ENCODE results near the gene TBC1D9B. TPM values are rescaled to one million over a fixed set of nuclear protein-coding genes. Genes with fewer than 3 reads are reported as not detected.

TBC1D9B gene
- total and polyA plus RNA-seq, 2 experiments from 2014 or later, result 55.7 to 78.8 TPM

GRCh38 chr5:179913461-179913860 lies 5.8 kb upstream of the TBC1D9B start:
- Histone ChIP-seq H3K4me3 (no peak overlapping the region), H3K9ac (no peak overlapping the region), H2AFZ (peak overlapping the region; percentile 89; the same call in 1 of the 2 replicates), H3K36me3 (ENCODE audit: low read depth) (no peaks in the 10 kb centered on the region), H3K9me2 (ENCODE audit: insufficient read depth) (no peaks in the 10 kb centered on the region), H4K20me1 (ENCODE audit: insufficient read depth) (no peaks in the 10 kb centered on the region), H3K4me1 (ENCODE audit: insufficient read depth) (peaks cover 10% of the 10 kb centered on the region), H3F3A (ENCODE audit: insufficient read depth) (no peaks in the 10 kb centered on the region), H3K27me3 (replicated peaks; ENCODE audit: insufficient read depth) (no peaks in the 10 kb centered on the region), H3K79me2 (ENCODE audit: insufficient read depth) (peaks cover 3% of the 10 kb centered on the region; the same call in 1 of the 2 replicates), H3K9me3 (ENCODE audit: low read depth) (no peaks in the 10 kb centered on the region), H3K27ac (no peak overlapping the region), H3K4me2 (ENCODE audit: unreplicated experiment) (no peak overlapping the region)
- TF ChIP-seq EZH2phosphoT487 (IDR thresholded peaks at IDR 0.05; ENCODE audit: insufficient read depth, low read depth) (no peak), EZH2 (IDR thresholded peaks at IDR 0.05; ENCODE audit: insufficient read depth, poor library complexity, severe bottlenecking) (no peak)
- DNase-seq, result no peak
- WGBS, 2 experiments (ENCODE audit: low coverage in 1 of 2, low lambda C conversion rate in 2 of 2, missing lambda C conversion rate in 2 of 2), result 90 to 93% methylated on average over 9 of the region's 9 CpGs
- in situ Hi-C loops (cut with MboI), result no loop called here

- no peak overlapping the region for H2AFZ ChIP-seq
- H3F3A ChIP-seq (ENCODE audit: insufficient read depth), result no peaks in the 10 kb centered on the region
- no peak overlapping the region for H3K9ac ChIP-seq
- H3K4me2 ChIP-seq (ENCODE audit: unreplicated experiment), result no peak overlapping the region
- no peaks in the 10 kb centered on the region for H3K9me3 ChIP-seq (ENCODE audit: low read depth)
- H3K79me2 ChIP-seq (ENCODE audit: insufficient read depth), result peaks cover 6% of the 10 kb centered on the region; the same call in 1 of the 2 replicates
- DNase-seq, result no peak
- 83 to 84% methylated on average over 19 of the region's 19 CpGs for WGBS, 2 experiments (ENCODE audit: low coverage in 1 of 2, low lambda C conversion rate in 2 of 2, missing lambda C conversion rate in 2 of 2)
- peaks cover 10% of the 10 kb centered on the region for H3K4me1 ChIP-seq (ENCODE audit: insufficient read depth)
- no peaks in the 10 kb centered on the region for H3K9me2 ChIP-seq (ENCODE audit: insufficient read depth)
- no peaks in the 10 kb centered on the region for H4K20me1 ChIP-seq (ENCODE audit: insufficient read depth)
- no peak overlapping the region for H3K4me3 ChIP-seq
- TF ChIP-seq EZH2phosphoT487 (IDR thresholded peaks at IDR 0.05; ENCODE audit: insufficient read depth, low read depth) (no peak), EZH2 (IDR thresholded peaks at IDR 0.05; ENCODE audit: insufficient read depth, poor library complexity, severe bottlenecking) (no peak)
- H3K27me3 ChIP-seq (replicated peaks; ENCODE audit: insufficient read depth), result no peaks in the 10 kb centered on the region
- in situ Hi-C loops (cut with MboI), result no loop called here
- no peak overlapping the region for H3K27ac ChIP-seq
- H3K36me3 ChIP-seq (ENCODE audit: low read depth), result no peaks in the 10 kb centered on the region
Measured at GRCh38 chr5:179912951-179913350, 5.3 kb upstream of the TBC1D9B start.

- peaks cover 10% of the 10 kb centered on the region for H3K4me1 ChIP-seq (ENCODE audit: insufficient read depth)
- no peaks in the 10 kb centered on the region for H3F3A ChIP-seq (ENCODE audit: insufficient read depth)
- H3K79me2 ChIP-seq (ENCODE audit: insufficient read depth), result peaks cover 6% of the 10 kb centered on the region; the same call in 1 of the 2 replicates
- H3K9me3 ChIP-seq (ENCODE audit: low read depth), result no peaks in the 10 kb centered on the region
- H3K27ac ChIP-seq, result no peak overlapping the region
- no peaks in the 10 kb centered on the region for H4K20me1 ChIP-seq (ENCODE audit: insufficient read depth)
- H3K9me2 ChIP-seq (ENCODE audit: insufficient read depth), result no peaks in the 10 kb centered on the region
- H3K27me3 ChIP-seq (replicated peaks; ENCODE audit: insufficient read depth), result no peaks in the 10 kb centered on the region
- no peaks in the 10 kb centered on the region for H3K36me3 ChIP-seq (ENCODE audit: low read depth)
- no peak overlapping the region for H2AFZ ChIP-seq
- WGBS, 2 experiments (ENCODE audit: low coverage in 1 of 2, low lambda C conversion rate in 2 of 2, missing lambda C conversion rate in 2 of 2), result 83 to 86% methylated on average over 7 of the region's 7 CpGs
- DNase-seq, result no peak
- H3K4me3 ChIP-seq, result no peak overlapping the region
- in situ Hi-C loops (cut with MboI), result no loop called here
- TF ChIP-seq EZH2 (IDR thresholded peaks at IDR 0.05; ENCODE audit: insufficient read depth, poor library complexity, severe bottlenecking) (no peak), EZH2phosphoT487 (IDR thresholded peaks at IDR 0.05; ENCODE audit: insufficient read depth, low read depth) (no peak)
- H3K4me2 ChIP-seq (ENCODE audit: unreplicated experiment), result no peak overlapping the region
- no peak overlapping the region for H3K9ac ChIP-seq
Measured at GRCh38 chr5:179912386-179912785, 4.7 kb upstream of the TBC1D9B start.

GRCh38 chr5:179909224-179909623 lies 1.5 kb upstream of the TBC1D9B start:
- Histone ChIP-seq H3K4me2 (ENCODE audit: unreplicated experiment) (no peak overlapping the region), H2AFZ (no peak overlapping the region), H3K4me3 (no peak overlapping the region), H3K9me2 (ENCODE audit: insufficient read depth) (no peaks in the 10 kb centered on the region), H3K9me3 (ENCODE audit: low read depth) (no peaks in the 10 kb centered on the region), H3K9ac (no peak overlapping the region), H3F3A (ENCODE audit: insufficient read depth) (no peaks in the 10 kb centered on the region), H4K20me1 (ENCODE audit: insufficient read depth) (no peaks in the 10 kb centered on the region), H3K79me2 (ENCODE audit: insufficient read depth) (peaks cover 35% of the 10 kb centered on the region), H3K27me3 (replicated peaks; ENCODE audit: insufficient read depth) (no peaks in the 10 kb centered on the region), H3K27ac (no peak overlapping the region), H3K36me3 (ENCODE audit: low read depth) (no peaks in the 10 kb centered on the region), H3K4me1 (ENCODE audit: insufficient read depth) (peaks cover 13% of the 10 kb centered on the region)
- no peak for DNase-seq
- TF ChIP-seq EZH2phosphoT487 (IDR thresholded peaks at IDR 0.05; ENCODE audit: insufficient read depth, low read depth), result no peak
- TF ChIP-seq EZH2 (IDR thresholded peaks at IDR 0.05; ENCODE audit: insufficient read depth, poor library complexity, severe bottlenecking), result no peak
- WGBS, 2 experiments (ENCODE audit: low coverage in 1 of 2, low lambda C conversion rate in 2 of 2, missing lambda C conversion rate in 2 of 2), result 80 to 88% methylated on average over 6 of the region's 6 CpGs
- in situ Hi-C loops (cut with MboI), result no loop called here

- Histone ChIP-seq H3K9me3 (ENCODE audit: low read depth) (no peaks in the 10 kb centered on the region), H3K4me3 (peak overlapping the region; percentile 77), H3K27me3 (replicated peaks; ENCODE audit: insufficient read depth) (no peaks in the 10 kb centered on the region), H3K36me3 (ENCODE audit: low read depth) (no peaks in the 10 kb centered on the region), H3K27ac (peak overlapping the region; percentile 48), H3K79me2 (ENCODE audit: insufficient read depth) (peaks cover 42% of the 10 kb centered on the region), H3K4me1 (ENCODE audit: insufficient read depth) (peaks cover 6% of the 10 kb centered on the region), H3F3A (ENCODE audit: insufficient read depth) (no peaks in the 10 kb centered on the region), H2AFZ (peak overlapping the region; percentile 93), H3K9me2 (ENCODE audit: insufficient read depth) (no peaks in the 10 kb centered on the region), H3K4me2 (ENCODE audit: unreplicated experiment) (peak overlapping the region; percentile 89), H3K9ac (peak overlapping the region; percentile 72), H4K20me1 (ENCODE audit: insufficient read depth) (no peaks in the 10 kb centered on the region)
- DNase-seq, result peak; percentile 13
- no peak for TF ChIP-seq EZH2phosphoT487 (IDR thresholded peaks at IDR 0.05; ENCODE audit: insufficient read depth, low read depth)
- TF ChIP-seq EZH2 (IDR thresholded peaks at IDR 0.05; ENCODE audit: insufficient read depth, poor library complexity, severe bottlenecking), result no peak
- in situ Hi-C loops (cut with MboI), result no loop called here
- WGBS, 2 experiments (ENCODE audit: low coverage in 1 of 2, low lambda C conversion rate in 2 of 2, missing lambda C conversion rate in 2 of 2), result 85 to 88% methylated on average over 16 of the region's 16 CpGs
Measured at GRCh38 chr5:179908528-179908927, 831 bp upstream of the TBC1D9B start.
